ENCODE data around the gene ADM2.

The ADM2 gene

GRCh38 chr22:50485221-50486131 lies 4.1 kb downstream of the ADM2 start:
- DNase-seq (ENCODE audit: low read depth in 3 of 3), result no peak

DNA sequence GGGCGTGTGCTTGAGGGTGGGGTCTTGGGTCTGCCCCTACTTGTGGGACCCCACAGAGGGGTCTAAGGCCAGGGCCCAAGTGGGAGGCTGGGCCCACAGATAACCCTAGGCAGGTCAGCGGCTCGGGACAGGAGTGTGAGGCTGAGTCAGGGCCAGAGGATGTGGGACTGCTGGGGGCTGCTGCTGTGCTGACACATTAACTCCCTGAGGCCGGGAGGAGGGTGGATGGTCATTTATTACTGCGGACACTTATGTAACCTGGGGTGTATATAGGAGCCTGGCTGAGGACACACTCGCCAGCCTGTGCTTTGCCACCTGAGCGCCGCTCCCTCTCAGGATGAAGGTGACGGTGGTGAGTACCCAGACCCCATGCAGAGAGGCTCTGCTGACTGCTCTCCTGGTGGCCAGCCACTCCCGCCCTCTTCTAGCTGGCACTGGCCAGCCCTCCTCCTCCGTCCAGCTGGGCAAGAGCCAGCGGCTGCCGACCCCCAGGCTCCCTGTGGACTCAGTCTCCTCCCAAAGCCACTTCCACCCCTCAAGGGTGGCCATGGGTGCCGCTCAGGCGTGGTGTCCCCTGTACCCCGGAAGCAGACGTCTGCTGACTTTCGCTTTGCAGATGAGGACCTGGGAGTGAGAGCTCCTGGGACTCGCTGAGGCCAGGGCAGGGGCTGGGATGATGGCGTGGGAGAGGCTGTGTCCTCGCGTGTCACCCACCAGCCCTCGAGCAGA lies 5.4 kb downstream of the ADM2 start, which contains the start of gene MIOX:
MIOX (plus strand) TSS at position 299 of the 729 bp plus-strand sequence; CDS start at position 338, 39 bp downstream.
- no peak for DNase-seq (ENCODE audit: low read depth in 3 of 3)

DNA sequence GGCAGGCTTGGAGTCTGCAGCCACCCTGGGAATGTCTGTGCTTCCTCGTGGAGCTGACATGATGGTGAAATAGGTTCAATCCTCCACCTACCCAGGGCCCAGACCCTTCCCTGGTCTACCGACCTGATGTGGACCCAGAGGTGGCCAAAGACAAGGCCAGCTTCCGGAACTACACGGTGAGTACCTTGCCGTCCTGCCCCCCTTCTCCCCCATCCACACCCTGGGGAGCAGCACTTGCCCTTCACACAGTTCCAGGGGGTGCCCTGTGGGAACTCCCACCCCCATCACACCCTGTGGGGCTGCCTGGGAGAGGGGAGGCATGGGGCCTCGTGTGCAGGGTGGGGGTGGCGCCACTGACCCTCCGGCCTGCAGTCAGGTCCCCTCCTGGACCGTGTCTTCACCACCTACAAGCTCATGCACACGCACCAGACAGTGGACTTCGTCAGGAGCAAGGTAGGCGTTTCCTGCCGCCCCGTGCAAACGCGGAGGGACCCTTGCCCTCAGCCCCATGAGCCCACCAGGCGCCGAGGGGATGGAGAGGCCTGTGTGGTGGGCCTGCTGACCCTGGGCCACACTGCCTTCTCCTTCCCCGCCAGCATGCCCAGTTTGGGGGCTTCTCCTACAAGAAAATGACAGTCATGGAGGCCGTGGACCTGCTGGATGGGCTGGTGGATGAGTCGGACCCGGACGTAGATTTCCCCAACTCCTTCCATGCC lies 6.1 kb downstream of the ADM2 start:
- DNase-seq (ENCODE audit: low read depth in 3 of 3), result no peak

- DNase-seq (ENCODE audit: low read depth in 3 of 3), result no peak
Measured at GRCh38 chr22:50488006-50488677, 6.8 kb downstream of the ADM2 start.

GRCh38 chr22:50488886-50489285 lies 7.5 kb downstream of the ADM2 start:
- DNase-seq (ENCODE audit: low read depth in 3 of 3), result no peak

GRCh38 chr22:50489363-50490243 lies 8.3 kb downstream of the ADM2 start:
- no peak for DNase-seq (ENCODE audit: low read depth in 3 of 3)

GRCh38 chr22:50490531-50491308 lies 9.4 kb downstream of the ADM2 start:
- DNase-seq (ENCODE audit: low read depth in 3 of 3), result no peak

DNA sequence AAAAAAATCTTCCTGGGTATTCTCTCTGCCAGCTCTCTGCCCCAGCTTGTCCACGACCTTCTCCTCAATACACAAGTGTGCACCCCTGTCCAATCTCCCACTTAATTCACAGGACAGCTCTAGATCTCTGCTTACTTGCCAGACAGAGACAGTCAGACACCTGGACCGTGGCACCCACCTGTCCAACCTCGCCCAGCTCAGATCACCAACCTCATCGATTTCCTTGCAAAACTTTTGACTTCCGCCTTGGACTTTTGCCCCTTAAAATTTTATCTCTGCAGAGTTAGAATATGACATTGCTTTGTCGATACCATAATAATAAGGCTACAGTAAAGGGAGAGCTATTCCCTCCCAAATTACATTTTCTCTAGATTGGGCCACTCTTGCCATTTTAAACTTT lies 15.8 kb downstream of the ADM2 start:
- DNase-seq (ENCODE audit: low read depth in 3 of 3), result no peak

- peak; percentile 47 to 62 (median 53) for DNase-seq (ENCODE audit: low read depth in 3 of 3)
Measured at GRCh38 chr22:50498322-50498890, 17.1 kb downstream of the ADM2 start.

GRCh38 chr22:50500452-50500851 lies 19.1 kb downstream of the ADM2 start:
- DNase-seq (ENCODE audit: low read depth in 3 of 3), result no peak

- no peak for DNase-seq (ENCODE audit: low read depth in 3 of 3)
Measured at GRCh38 chr22:50502096-50502495, 20.8 kb downstream of the ADM2 start.

DNA sequence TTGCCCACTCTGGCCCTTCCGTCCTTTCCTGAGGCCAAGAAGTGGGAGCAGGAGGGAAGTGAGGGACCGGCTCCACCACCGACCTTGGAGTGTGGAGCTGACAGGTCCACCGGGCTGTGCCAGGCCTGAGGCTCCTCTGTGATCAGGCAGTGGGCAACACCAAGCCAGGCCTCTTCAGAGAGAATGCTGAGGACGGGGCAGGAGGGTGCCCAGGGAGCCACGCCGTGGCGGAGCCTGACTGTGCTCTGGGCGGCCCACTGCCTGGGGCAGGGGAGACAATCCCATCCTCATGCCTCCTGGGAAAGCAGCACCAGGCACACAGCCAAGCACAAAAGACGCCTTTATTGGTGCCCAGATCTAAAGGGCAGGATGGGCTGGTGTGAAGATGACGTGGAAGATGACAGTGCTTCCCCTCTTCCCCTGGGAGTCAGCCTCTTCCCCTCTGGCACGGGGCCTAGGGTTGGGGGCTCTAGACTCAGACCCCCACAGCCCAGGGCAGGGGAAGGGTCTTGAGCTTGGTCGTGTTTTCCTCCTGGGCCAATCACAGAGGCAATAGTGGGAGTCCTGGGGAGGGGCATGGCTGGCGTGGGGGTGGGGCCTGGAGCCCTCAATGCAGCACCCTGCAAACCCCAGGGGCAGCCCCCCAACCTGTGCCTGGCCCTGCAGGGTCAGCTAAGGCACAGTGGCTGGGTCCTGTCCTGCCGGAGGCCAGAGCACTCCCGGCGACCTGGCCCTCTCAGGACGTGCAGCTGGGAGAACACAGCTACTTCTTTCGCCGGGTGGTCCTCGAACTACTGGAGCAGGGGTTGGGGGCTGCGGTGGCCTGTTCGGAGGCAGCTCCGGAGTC lies 21.5 kb downstream of the ADM2 start:
- DNase-seq (ENCODE audit: low read depth in 3 of 3), result no peak

GRCh38 chr22:50503475-50504145 lies 22.3 kb downstream of the ADM2 start:
- no peak for DNase-seq (ENCODE audit: low read depth in 3 of 3)

- DNase-seq (ENCODE audit: low read depth in 3 of 3), result no peak
Measured at GRCh38 chr22:50504369-50505211, 23.2 kb downstream of the ADM2 start.

DNA sequence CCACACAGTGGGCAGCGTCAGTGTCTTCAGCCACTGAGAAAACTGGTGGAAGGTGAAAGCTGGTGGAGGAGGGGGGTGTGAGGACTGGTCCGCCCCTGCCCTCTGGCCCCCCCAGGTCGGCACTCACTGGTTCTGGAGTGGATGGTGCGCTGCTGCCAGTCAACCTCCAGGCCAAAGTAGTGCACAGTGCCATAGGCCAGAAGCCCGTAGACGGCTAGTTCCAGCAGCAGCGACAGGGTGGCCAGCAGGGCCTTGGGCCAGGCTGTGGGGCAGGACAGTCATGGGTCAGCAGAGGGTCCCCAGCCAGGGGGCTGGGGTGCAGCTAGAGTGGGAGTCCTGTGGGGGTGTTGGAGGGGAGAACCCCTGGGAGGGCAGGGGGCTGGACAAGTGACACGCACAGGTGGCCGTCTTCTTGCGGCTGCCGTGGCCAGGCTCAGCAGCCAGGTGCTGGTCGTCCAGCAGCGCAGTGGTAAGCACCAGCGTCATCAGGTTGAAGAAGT lies 24.0 kb downstream of the ADM2 start:
- DNase-seq (ENCODE audit: low read depth in 3 of 3), result no peak

- DNase-seq (ENCODE audit: low read depth in 3 of 3), result no peak
Measured at GRCh38 chr22:50505776-50506610, 24.6 kb downstream of the ADM2 start.

Measured in stimulated activated CD4-positive, alpha-beta T cell treated with anti-CD3 and anti-CD28 coated beads, TNF-alpha, amount 100 ng/mL, for 48 hours (primary cell).